HG03025 (cell line): ENCODE measurements around the gene SLC41A3.
A peak's percentile ranks its signal among the peaks of the same experiment; 100 is the strongest.
"Not testable (repeated sequence)": the region's sequence is repeated elsewhere in the genome, so short reads cannot be mapped to it uniquely, and the experiment has no call there.

Experiments
- ATAC-seq: cut with Tn5 transposase; IDR thresholded peaks from one replicate; pipeline ENCODE4 v1.9.1; 2021; ENCODE audit warnings: mild to moderate bottlenecking, moderate library complexity; ENCODE audit not compliant: unreplicated experiment, low FRiP score

Gene SLC41A3

DNA sequence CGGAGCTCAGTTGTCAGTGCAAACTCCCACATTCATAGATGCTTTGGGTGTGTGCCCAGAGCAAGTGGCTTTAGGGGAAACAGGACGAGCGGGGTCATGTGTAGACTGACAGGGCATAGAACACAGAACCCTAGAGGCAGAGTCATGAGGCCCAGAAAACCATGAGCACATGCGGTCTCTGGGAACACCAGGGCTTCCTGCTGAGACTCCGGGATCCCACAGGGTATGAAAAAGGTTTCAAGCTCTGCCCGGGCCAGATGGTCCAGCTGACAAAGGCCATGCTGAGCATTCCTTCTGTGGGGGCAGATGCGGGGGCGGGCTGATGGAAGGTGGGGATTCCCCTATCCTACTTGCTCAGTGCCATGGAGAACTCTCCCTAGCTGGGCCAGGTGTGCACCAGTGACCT, 70.2 kb downstream of the SLC41A3 start:
- ATAC-seq = no peak

DNA sequence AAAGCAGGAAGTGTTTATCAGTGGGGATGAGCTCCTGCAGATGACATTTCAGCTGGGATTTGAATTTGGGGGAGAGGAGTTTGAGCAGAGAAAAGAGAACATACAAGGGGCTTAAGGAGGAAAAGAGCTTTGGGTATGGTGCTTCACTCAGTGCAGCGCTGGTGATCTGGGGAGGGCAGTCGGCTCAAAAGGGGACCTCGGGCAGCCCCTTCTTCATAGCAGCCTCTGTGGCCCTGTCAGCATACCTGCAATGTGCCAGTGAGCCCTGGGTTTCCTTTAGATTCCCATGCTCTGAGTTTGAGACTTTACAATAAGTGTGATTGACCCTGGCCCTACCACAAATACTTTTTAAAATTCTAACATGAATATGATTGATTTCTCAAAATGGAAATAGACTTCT, 74.7 kb downstream of the SLC41A3 start:
- no peak for ATAC-seq

DNA sequence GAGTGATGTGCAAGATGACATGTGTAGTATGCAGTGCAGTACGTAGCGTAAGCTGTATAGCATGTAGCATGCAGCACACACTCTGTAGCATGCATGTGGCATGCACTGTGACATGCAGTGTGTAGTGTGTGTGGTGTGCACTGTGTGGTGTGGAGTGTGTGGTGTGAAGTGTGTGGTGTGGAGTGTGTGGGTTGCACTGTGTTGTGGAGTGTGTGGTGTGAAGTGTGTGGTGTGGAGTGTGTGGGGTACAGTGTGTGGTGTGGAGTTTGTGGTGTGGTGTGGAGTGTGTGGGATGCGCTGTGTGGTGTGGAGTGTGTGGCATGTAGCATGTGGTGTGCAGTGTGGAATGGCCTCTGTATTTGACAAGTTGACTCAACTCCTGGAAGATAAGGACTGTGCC, 75.7 kb downstream of the SLC41A3 start:
- no peak for ATAC-seq

DNA sequence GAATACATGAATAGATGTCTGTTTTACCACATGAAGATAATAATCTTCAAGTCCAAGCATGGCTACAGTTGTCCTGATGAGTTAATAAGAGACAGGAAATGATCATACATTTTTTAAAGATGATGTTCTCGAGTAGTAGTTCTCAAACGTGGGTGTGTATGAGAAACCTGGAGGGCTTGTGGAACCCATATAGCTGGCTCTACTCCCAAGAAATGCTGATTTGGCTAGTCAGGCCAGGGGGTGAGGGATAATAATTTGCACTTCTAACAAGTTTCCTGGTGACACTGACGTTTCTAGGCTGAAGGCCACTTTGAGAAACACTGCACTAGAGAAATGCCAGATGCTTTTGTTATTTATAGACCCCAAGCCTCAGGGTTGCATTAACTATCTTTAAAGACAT, 78.0 kb downstream of the SLC41A3 start:
- no peak for ATAC-seq

DNA sequence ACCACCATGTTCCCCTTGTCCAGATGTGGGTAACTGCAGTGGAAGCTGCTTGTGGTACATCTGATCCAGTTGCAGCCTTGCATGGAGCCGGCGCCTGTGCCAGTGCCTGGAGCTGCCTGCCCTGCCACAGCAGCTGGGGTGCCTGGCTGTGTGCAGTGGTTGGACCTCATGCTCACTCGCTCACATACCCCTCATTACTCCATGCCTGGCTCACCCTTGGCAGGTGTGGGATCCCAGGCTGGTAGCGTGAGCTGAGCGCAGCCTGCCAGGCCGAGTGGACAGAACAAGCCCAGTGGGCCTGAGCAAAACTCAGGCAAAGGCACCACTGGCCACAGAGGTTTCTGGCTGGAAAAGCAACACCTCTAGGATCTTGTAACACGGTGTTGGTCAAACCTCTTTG, 79.2 kb downstream of the SLC41A3 start:
- no peak for ATAC-seq

DNA sequence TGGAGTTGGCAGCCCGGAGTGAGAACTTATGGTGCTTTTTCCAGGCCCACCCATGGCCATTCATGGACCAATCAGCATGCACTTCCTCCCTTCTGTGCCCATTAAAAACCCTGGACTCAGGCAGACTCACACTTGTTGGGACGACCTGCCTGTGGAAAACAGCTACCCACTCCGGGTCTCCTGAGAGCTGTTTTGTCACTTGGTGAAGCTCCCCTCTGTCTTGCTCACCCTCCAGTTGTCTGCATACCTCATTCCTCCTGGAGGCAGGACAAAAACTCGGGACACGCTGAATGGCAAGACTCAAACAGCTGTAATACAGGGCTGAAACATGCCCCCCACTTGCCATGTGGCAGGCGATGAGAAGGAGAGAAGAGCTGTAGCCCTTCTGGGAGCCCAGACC, 79.7 kb downstream of the SLC41A3 start:
- no peak for ATAC-seq

DNA sequence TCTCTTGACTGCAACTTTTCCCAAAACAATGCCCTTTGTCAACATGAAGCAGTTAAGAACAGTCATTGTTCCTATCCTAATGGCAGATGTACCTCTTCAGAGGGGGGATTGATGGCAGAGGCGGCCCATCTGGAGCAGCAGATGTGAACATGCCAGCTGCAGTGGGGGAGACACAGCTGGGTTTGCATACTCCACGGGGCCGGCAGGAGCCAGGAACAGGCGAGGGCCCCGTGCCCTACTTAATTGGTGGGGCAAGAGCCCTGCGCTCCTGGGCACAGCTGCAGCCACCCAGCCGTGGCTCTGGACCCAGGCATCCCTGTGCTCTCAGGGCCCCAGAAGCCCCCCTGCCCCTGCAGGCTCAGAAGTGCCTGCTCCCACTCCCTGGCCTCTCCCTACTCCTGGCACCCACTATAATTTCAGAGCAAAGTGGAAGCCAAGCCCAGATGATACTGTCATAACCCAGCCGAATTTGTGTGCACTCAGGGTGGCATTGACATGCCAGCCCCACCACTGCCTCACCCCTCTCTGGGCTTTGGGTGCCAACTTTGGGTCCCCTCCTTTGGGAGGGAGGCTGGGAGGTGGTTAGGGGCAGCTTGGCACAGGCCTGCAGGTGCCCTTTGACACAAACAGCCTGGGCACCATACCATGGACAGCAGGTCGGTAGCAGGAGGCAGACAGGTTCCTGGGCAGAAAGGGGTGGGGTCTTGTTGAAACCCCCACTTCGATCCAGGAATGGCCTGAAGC, 80.3 kb downstream of the SLC41A3 start:
- no peak for ATAC-seq

DNA sequence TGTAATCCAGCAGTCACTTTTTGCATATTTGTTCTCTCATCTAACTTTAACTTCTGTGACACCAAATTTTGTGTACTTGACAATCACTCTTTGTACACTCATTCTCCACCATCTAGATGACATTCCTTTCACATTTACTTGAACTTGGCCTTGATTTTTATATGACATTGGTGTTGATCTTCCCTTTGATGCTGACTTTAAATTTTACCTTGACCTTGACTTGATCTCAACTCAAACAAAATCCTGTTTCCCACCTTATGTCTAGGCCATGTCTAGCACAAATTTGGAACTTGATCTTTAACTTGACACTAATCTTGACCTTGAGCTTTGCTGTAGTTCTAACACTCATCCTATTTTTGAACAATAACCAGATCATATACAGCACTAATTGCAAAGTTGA, 81.7 kb downstream of the SLC41A3 start:
- ATAC-seq = no peak

DNA sequence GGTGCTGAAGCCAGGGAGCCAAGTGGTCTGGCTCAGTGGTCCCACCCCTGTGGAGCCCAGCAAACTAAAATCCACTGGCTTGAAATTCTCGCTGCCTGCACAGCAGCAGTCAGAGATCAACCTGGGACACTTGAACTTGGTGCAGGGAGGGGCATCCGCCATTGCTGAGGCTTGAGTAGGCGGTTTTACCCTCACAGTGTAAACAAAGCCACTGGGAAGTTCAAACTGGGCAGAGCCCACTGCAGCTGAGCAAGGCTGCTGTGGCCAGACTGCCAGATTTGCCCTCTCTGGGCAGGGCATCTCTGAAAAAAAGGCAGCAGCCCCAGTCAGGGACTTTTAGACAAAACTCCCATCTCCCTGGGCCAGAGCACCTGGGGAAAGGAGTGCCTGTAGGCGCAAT, 87.2 kb downstream of the SLC41A3 start:
- ATAC-seq = not testable (repeated sequence)

DNA sequence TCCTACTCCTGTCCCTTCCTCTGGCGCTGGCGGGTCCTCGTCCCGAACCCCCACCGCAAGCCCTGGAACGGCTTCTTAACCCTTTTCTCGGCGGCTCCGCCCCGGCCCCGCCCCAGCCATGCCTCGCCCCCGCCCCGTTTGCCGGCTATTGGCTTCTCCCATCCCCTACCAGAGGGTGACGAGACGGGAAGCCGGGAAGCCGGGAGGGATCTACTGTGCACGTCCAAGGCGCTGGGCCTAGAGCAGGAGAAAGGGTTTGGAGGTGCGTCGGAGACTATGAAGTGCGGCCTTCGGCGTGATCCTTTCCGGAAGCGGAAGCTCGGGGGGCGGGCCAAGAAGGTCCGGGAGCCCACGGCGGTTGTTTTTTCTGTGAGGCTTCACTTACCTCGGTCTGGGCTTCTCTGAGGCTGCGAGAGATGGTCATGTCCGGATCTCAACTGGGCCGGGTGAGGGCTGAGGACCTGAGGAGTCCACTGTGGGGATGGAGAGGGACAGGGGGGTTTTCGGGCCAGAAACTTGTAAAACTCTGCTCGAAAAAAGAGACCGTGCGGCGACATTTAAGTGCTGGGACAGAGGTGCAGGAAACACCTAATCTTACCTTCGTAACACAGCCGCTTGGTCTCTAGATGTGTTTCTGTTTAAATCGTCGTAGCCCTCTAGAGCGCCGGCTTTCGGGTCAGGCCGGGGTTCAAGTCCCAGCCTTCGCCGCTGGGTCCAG, 93.5 kb downstream of the SLC41A3 start:
- peak; percentile 86 for ATAC-seq

DNA sequence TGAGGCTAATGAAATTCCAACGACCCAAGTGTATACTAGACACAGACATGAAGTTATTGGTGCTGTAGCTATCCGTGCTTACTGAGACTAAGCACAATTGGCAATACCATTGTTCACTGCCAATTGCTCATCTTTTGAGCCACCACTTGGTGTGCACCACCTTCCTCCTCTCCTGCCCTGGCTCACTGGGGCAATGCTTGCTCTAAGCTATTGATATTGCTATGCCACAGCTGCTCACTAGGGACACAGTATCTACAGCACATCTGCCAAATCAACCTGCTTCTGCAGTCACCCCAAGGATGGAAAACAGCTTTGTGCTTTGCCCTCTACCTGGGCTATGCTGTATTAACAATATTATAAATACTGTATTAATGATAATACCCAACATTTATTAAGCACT, 99.0 kb downstream of the SLC41A3 start:
- ATAC-seq = not testable (repeated sequence)

DNA sequence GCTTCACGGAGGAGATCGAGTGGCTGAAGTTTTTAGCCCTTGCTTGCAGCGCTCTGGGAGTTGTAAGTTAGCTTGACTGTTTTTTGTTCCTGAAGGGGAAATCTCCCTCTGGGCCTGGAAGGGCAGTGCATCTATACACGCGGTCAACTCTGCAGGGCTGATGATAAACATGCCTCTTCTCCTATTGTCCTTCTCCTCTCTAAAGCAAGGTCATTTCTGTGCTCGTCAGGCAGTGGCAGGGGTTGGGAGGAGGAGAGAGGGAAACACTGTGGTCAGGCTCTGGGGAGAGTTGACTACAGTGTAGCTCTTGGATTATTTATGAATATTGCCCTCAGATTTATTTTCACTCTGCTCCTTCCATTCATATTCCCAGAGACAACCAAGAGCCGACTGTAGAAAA, 106.8 kb downstream of the SLC41A3 start:
- not testable (repeated sequence) for ATAC-seq

DNA sequence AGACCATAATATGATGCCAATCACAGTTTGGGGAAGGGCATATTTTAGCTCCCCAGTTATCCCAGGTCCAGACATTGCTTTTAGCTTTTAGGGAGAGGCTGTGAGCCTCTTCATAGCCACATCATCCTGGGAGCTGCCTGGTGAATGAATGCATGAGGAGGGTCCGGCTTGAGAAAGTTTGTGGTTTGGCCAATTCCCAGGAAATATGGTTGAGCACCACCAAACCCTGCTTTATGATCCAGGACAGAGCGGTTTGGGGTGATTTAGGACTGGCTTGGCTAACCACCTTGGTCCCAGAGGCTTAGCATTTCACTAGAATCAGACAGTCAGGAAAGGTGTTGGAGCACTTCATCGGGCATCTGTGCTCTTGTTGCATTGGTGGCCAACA, 107.9 kb downstream of the SLC41A3 start:
- not testable (repeated sequence) for ATAC-seq

DNA sequence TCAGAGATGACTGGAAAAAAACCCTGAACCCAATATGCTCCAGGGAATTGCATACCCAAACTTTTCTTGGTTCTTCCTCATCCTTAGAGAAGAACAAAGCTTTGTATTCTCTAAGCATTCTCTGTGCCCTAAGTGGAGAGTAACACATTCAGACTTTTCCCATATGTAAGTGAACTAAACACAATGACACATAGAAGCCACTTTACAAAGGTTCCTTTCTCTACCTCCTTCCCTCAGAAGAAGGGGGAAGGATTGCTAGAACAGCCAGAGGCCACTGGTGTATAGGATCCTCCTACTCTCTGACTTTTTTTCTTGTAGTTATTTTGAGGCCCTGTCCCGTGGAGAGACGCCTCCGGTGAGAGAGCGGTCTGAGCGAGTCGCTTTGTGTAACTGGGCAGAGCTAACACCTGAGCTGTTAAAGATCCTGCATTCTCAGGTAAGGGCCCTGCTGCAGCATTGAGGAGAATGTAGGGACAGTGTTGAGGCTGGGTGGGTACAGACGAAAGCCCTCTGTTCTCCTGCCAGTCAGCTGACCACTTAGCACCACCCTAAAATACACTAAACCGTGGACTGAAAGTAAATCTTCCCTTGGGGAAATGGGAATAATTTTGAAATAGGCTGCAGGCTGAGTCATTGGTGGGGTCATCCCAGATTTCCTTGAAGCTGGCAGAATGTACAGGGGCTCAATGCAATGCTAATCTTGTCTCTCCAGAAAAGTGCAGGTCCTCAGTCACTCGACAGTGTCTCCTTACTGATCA, 108.5 kb downstream of the SLC41A3 start:
- not testable (repeated sequence) for ATAC-seq

DNA sequence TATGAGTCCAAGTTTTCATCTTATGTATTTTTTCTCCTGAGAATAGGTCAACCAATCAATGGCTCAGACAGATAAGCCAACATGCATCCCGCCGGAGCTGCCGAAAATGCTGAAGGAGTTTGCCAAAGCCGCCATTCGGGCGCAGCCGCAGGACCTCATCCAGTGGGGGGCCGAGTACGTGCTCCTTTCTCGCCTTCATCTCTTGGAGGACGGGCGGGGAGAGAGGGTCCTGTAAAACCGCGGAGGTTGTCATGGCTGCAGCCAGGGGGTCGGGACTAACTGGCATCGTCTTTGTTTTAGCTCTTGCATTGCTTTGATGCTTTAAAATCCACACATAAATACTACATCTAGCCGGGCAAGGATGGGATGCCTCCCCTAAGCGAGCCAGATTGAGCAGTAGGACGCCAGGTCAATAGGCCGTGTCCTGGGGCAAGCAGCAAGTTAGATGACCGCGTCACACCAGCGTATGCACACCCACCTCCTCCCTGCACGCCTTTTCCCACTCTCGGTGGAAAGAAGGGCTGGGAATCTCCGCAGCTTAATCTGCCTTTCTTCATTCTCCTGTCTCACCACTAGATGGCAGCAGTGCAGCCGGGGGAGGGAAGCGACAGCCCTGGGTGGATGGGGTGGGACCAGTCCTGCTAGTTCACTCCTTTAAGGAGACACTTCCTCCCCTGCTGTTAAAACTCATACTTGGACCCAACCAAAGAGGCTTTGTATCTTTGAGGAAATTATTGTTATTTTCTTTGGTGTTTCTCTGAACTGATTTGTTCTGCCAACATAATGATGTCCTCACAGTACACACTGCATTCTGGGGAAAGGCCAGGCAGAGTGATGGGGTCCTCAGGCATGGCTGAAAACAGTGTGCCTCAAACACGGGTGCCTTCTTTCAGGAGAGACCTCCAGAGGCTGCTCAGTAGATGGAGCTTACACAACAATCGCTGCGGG, 111.7 kb downstream of the SLC41A3 start:
- peak; percentile 57 for ATAC-seq

DNA sequence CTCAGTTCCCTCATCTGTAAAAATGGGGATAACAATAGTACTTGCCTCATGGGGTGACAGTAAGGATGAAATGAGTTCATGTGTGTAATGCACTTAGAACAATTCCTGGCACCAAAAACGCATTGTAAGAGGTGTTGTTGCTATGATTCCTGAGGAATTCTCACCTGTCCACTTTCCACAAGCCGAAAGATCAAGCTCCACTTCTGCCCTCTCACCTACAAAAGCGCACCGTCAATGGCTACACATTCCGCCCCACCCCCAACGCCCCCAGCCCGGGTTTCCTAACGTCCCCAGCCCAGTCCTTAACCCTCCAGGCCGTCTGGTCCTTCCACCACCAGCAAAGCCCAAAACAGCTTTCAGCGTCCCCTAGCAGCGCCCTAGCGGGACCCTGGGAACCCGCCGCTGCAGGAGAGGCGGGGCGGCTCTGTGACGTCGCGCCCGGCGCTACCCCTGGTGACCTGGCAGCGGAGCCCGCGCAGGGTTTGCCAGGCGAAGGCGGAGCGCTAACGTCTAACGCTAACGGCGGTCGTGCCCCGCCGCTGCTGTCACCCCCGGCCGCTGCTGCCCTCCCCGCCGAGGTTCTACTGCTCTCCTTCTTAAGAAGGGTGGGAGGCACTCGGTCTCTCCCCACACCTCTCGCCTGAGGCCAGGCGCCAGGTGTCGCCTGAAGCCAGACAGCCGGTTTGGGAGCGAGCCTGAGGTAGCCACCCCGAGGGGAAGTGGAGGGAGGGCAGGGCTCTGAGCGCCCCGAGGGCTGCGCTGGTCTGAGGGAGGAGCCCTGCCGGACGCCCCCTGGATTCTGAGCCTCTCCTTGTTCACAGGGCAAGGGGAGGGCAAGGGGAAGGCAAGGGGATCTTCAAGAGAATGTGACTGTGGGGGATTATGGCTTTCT, 115.0 kb downstream of the SLC41A3 start, which contains the start of gene ROPN1B:
ROPN1B (plus strand) TSS at position 478 of the 892 bp plus-strand sequence. CDS start 2,877 bp downstream, outside the sequence.
- ATAC-seq = not testable (repeated sequence)

DNA sequence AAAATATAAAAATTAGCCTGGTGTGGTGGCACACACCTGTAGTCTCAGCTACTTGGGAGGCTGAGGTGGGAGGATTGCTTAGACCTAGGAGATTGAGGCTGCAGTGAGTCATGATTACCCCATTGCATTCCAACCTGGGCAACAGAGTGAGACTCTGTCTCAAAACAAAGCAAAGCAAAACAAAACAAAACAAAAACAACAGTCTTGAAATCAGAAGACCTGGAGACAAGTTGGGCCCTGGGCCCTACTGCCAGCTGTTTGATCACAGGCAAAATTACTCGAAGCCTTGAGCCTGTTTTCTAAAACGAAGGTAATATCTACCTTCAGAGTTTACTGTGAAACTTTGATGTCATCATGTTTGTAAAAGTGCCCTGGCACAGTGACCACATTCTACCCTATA, 115.8 kb downstream of the SLC41A3 start:
- ATAC-seq = not testable (repeated sequence)

DNA sequence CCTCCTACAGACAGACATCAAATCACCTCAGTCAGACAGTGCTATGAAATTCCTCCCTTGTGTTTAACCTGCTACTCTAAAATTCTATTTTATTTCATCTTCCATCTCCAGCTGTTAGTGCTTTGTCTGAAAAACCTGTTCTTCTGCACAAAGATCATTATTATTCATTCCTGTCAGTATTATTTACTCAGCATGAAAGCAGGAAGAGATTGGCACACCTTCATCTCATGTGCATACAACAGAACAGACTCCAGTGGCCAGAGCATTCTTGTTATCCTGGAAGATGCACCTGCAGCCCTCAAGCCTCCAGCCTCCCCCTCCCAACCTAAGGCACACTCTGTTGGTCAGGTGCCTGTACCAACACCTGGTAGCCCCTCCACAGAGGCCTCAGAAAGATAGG, 116.8 kb downstream of the SLC41A3 start:
- ATAC-seq = no peak

DNA sequence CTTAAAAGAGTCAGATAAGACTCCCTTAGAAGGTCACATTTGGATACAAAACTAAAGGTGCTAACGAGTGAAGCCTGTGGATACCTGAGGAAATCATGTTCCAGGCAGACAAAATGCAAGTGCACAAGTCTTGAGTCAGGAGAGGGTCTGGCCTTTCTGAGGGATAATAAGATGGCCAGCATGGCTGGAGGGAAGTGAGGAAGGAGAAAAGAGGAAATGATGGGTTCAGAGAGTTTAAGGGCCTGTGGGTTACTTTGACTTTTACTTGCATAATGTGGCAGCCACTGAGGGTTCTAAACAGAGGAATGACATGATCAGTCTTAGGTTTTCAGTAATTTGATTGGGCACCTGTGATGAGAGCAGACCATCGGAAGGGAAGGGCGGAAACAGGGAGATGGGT, 118.4 kb downstream of the SLC41A3 start:
- no peak for ATAC-seq
